HG03342 (cell line): Measurements from ENCODE around the gene DEFB108B.
"Not testable (repeated sequence)": the region's sequence is repeated elsewhere in the genome, so short reads cannot be mapped to it uniquely, and the experiment has no call there.

Experiments used
- ATAC-seq: cut with Tn5 transposase; IDR thresholded peaks from one replicate; pipeline ENCODE4 v1.9.1; 2021; ENCODE audit warnings: mild to moderate bottlenecking, moderate library complexity; ENCODE audit not compliant: unreplicated experiment

The DEFB108B gene

GRCh38 chr11:71832811-71833210 lies at the start of gene DEFB108B:
TSS of gene DEFB108B (plus strand) at chr11:71833200. CDS start at chr11:71833200, 0 bp downstream.
- not testable (repeated sequence) for ATAC-seq

GRCh38 chr11:71786114-71786847 lies 46.7 kb upstream of the DEFB108B start:
- peak; percentile 33 for ATAC-seq

GRCh38 chr11:71786848-71787097 lies 46.2 kb upstream of the DEFB108B start:
- ATAC-seq = peak; percentile 96

- ATAC-seq = peak; percentile 92
Measured at GRCh38 chr11:71787098-71787823, 45.7 kb upstream of the DEFB108B start.

GRCh38 chr11:71787824-71788454 lies 45.1 kb upstream of the DEFB108B start:
- not testable (repeated sequence) for ATAC-seq

- ATAC-seq = not testable (repeated sequence)
Measured at GRCh38 chr11:71789444-71790196, 43.4 kb upstream of the DEFB108B start.

- ATAC-seq = not testable (repeated sequence)
Measured at GRCh38 chr11:71791111-71791510, 41.9 kb upstream of the DEFB108B start.

- not testable (repeated sequence) for ATAC-seq
Measured at GRCh38 chr11:71792621-71793235, 40.3 kb upstream of the DEFB108B start.

GRCh38 chr11:71794386-71795040 lies 38.5 kb upstream of the DEFB108B start:
- not testable (repeated sequence) for ATAC-seq

GRCh38 chr11:71795236-71795635 lies 37.8 kb upstream of the DEFB108B start:
- not testable (repeated sequence) for ATAC-seq

GRCh38 chr11:71796016-71796415 lies 37.0 kb upstream of the DEFB108B start:
- ATAC-seq = not testable (repeated sequence)

GRCh38 chr11:71796781-71797180 lies 36.2 kb upstream of the DEFB108B start:
- not testable (repeated sequence) for ATAC-seq

- not testable (repeated sequence) for ATAC-seq
Measured at GRCh38 chr11:71799556-71800128, 33.4 kb upstream of the DEFB108B start.

- ATAC-seq = not testable (repeated sequence)
Measured at GRCh38 chr11:71800335-71800953, 32.6 kb upstream of the DEFB108B start.

GRCh38 chr11:71801026-71801425 lies 32.0 kb upstream of the DEFB108B start:
- ATAC-seq = not testable (repeated sequence)

GRCh38 chr11:71802874-71803273 lies 30.1 kb upstream of the DEFB108B start:
- ATAC-seq = not testable (repeated sequence)

- ATAC-seq = not testable (repeated sequence)
Measured at GRCh38 chr11:71804158-71804947, 28.6 kb upstream of the DEFB108B start.

GRCh38 chr11:71812529-71812928 lies 20.5 kb upstream of the DEFB108B start:
- ATAC-seq = not testable (repeated sequence)
